ENCODE data around the gene MTMR11.

DNA sequence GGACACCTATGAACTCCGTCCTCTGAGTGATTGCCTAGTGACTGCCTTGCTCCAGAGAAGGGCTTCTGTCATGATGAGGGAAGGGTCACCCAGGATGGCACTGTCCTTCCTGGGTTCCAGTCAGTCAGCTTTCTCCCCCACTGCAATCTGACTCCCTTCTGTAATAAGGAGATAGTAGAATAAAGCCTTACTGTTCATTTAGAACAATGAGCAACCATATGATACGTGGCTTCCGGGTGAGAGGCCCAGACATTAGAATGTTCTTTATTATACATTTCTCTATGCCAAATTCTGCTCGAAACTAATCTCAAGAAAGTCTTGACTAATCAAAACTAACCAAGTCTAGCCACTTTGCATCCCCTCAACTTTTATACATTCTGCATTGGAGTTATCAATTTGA is 8.5 kb upstream of the MTMR11 start:
- no peak for TF ChIP-seq POLR2A (IDR thresholded peaks at IDR 0.05; ENCODE audit: low read depth, low read length)
- TF ChIP-seq TAF1 (IDR thresholded peaks at IDR 0.05; ENCODE audit: low read depth, low read length), result no peak
- no peak for TF ChIP-seq POLR2AphosphoS5 (IDR thresholded peaks at IDR 0.05; ENCODE audit: low read depth, low read length)
- no peak for TF ChIP-seq PAX5 (IDR thresholded peaks at IDR 0.05; ENCODE audit: insufficient read depth, low read length, severe bottlenecking)
- no peak for TF ChIP-seq SPI1 (IDR thresholded peaks at IDR 0.05; ENCODE audit: low read depth, low read length)

Data from GM12891 (cell line).